Measurements from ENCODE around the gene AMOTL1.

DNA sequence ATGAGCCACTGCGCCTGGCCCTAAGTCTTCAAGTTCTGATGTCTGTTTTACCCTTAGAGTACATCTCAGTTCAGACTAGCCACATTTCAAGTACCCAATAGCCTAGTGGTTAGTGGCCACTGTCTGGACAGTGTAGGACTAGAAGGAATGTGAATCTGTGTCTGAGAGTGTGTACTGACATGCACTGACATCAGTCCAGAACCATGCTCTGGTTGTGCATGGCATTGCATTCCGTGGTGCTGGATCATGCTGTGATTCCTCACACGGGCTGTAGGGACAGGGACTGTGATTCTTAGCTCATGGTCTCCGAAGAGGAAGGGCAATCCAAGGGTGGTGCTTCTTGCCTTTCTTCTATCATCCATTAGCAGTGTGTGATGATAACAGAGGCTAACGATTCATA is 41.1 kb downstream of the AMOTL1 start:
- TF ChIP-seq, protein P1, sequence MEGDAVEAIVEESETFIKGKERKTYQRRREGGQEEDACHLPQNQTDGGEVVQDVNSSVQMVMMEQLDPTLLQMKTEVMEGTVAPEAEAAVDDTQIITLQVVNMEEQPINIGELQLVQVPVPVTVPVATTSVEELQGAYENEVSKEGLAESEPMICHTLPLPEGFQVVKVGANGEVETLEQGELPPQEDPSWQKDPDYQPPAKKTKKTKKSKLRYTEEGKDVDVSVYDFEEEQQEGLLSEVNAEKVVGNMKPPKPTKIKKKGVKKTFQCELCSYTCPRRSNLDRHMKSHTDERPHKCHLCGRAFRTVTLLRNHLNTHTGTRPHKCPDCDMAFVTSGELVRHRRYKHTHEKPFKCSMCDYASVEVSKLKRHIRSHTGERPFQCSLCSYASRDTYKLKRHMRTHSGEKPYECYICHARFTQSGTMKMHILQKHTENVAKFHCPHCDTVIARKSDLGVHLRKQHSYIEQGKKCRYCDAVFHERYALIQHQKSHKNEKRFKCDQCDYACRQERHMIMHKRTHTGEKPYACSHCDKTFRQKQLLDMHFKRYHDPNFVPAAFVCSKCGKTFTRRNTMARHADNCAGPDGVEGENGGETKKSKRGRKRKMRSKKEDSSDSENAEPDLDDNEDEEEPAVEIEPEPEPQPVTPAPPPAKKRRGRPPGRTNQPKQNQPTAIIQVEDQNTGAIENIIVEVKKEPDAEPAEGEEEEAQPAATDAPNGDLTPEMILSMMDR (IDR thresholded peaks at IDR 0.05) = no peak
- TF ChIP-seq EZH2phosphoT487 (IDR thresholded peaks at IDR 0.05) (no peak), EZH2 (IDR thresholded peaks at IDR 0.05) (no peak)
